Dendritic cell treated with granulocyte-macrophage colony-stimulating factor and Interleukin-4, amounts not matched to agents 40 ng/mL and 50 ng/mL, for 4 days (primary cell): Measurements from ENCODE around the gene STOML2.

ENCODE experiments used
- H3K27ac Mint-ChIP-seq: one replicate; pipeline ENCODE4 v1.8.0; 2022; ENCODE audit warnings: mild to moderate bottlenecking, mixed read lengths
- H3K27me3 Mint-ChIP-seq: one replicate; pipeline ENCODE4 v1.8.0; 2022; ENCODE audit warnings: mild to moderate bottlenecking, mixed read lengths
- H3K36me3 Mint-ChIP-seq: one replicate; pipeline ENCODE4 v1.8.0; 2022; ENCODE audit warnings: low read depth, mixed read lengths
- H3K4me1 Mint-ChIP-seq: one replicate; pipeline ENCODE4 v1.8.0; 2022; ENCODE audit warnings: low read depth, mixed read lengths
- H3K4me3 Mint-ChIP-seq: one replicate; pipeline ENCODE4 v1.8.0; 2022; ENCODE audit warnings: mild to moderate bottlenecking, moderate library complexity, mixed read lengths
- H3K9me3 Mint-ChIP-seq: one replicate; pipeline ENCODE4 v1.8.0; 2022; ENCODE audit warnings: mixed read lengths
- intact Hi-C: fragments of 100-400 bp; cut with micrococcal nuclease; formaldehyde crosslinking; loops from one replicate; pipeline ENCODE4 v1.15.0; 2022

Gene STOML2

GRCh38 chr9:35112257-35113020 is 9.5 kb upstream of the STOML2 start:
- H3K4me3 Mint-ChIP-seq = peak overlapping the region; percentile 82
- intact Hi-C loops = no loop called here
- peaks cover 68% of the 10 kb centered on the region for H3K36me3 Mint-ChIP-seq
- peak overlapping the region; percentile 88 for H3K27ac Mint-ChIP-seq
- no peaks in the 10 kb centered on the region for H3K27me3 Mint-ChIP-seq
- no peaks in the 10 kb centered on the region for H3K9me3 Mint-ChIP-seq
- H3K4me1 Mint-ChIP-seq = peaks cover 68% of the 10 kb centered on the region

GRCh38 chr9:35111001-35111933 is 8.3 kb upstream of the STOML2 start:
- Mint-ChIP-seq H3K27me3 (no peaks in the 10 kb centered on the region), H3K4me3 (peak overlapping the region; percentile 82), H3K27ac (peak overlapping the region; percentile 88), H3K9me3 (no peaks in the 10 kb centered on the region), H3K36me3 (peaks cover 79% of the 10 kb centered on the region), H3K4me1 (peaks cover 68% of the 10 kb centered on the region)
- intact Hi-C loops = loop anchor here (1.0 kb wide), 3 partner anchors 8 to 125 kb away; partner anchors contain the start of genes PIGO and STOML2

GRCh38 chr9:35110327-35110761 is 7.4 kb upstream of the STOML2 start:
- Mint-ChIP-seq H3K27ac (peak overlapping the region; percentile 88), H3K4me3 (peak overlapping the region; percentile 82), H3K9me3 (no peaks in the 10 kb centered on the region), H3K4me1 (peaks cover 75% of the 10 kb centered on the region), H3K27me3 (no peaks in the 10 kb centered on the region), H3K36me3 (peaks cover 83% of the 10 kb centered on the region)
- intact Hi-C loops = no loop called here

- intact Hi-C loops = no loop called here
- Mint-ChIP-seq H3K4me3 (no peak overlapping the region), H3K9me3 (no peaks in the 10 kb centered on the region), H3K27ac (peak overlapping the region; percentile 88), H3K27me3 (no peaks in the 10 kb centered on the region), H3K36me3 (peaks cover 84% of the 10 kb centered on the region), H3K4me1 (peaks cover 81% of the 10 kb centered on the region)
These were observed 6.1 kb upstream of the STOML2 start for GRCh38 chr9:35108946-35109575.

GRCh38 chr9:35108461-35108860 is 5.5 kb upstream of the STOML2 start:
- H3K9me3 Mint-ChIP-seq = no peaks in the 10 kb centered on the region
- no peaks in the 10 kb centered on the region for H3K27me3 Mint-ChIP-seq
- peaks cover 81% of the 10 kb centered on the region for H3K4me1 Mint-ChIP-seq
- H3K36me3 Mint-ChIP-seq = peaks cover 81% of the 10 kb centered on the region
- no peak overlapping the region for H3K4me3 Mint-ChIP-seq
- intact Hi-C loops = no loop called here
- H3K27ac Mint-ChIP-seq = peak overlapping the region; percentile 88

GRCh38 chr9:35107297-35108290 is 4.7 kb upstream of the STOML2 start:
- intact Hi-C loops = no loop called here
- H3K4me1 Mint-ChIP-seq = peaks cover 81% of the 10 kb centered on the region
- H3K4me3 Mint-ChIP-seq = no peak overlapping the region
- peaks cover 86% of the 10 kb centered on the region for H3K36me3 Mint-ChIP-seq
- no peak overlapping the region for H3K27ac Mint-ChIP-seq
- no peaks in the 10 kb centered on the region for H3K27me3 Mint-ChIP-seq
- H3K9me3 Mint-ChIP-seq = no peaks in the 10 kb centered on the region

GRCh38 chr9:35106343-35106730 is 3.4 kb upstream of the STOML2 start:
- H3K4me1 Mint-ChIP-seq = peaks cover 83% of the 10 kb centered on the region
- intact Hi-C loops = no loop called here
- H3K36me3 Mint-ChIP-seq = peaks cover 90% of the 10 kb centered on the region
- H3K27me3 Mint-ChIP-seq = no peaks in the 10 kb centered on the region
- peak overlapping the region; percentile 59 for H3K27ac Mint-ChIP-seq
- H3K9me3 Mint-ChIP-seq = no peaks in the 10 kb centered on the region
- no peak overlapping the region for H3K4me3 Mint-ChIP-seq

GRCh38 chr9:35105571-35106342 is 2.8 kb upstream of the STOML2 start:
- intact Hi-C loops = no loop called here
- Mint-ChIP-seq H3K4me1 (peaks cover 83% of the 10 kb centered on the region), H3K27me3 (no peaks in the 10 kb centered on the region), H3K27ac (peak overlapping the region; percentile 59), H3K36me3 (peaks cover 90% of the 10 kb centered on the region), H3K9me3 (no peaks in the 10 kb centered on the region), H3K4me3 (no peak overlapping the region)

GRCh38 chr9:35105126-35105525 is 2.2 kb upstream of the STOML2 start:
- intact Hi-C loops = no loop called here
- peaks cover 76% of the 10 kb centered on the region for H3K4me1 Mint-ChIP-seq
- no peak overlapping the region for H3K4me3 Mint-ChIP-seq
- no peak overlapping the region for H3K27ac Mint-ChIP-seq
- peaks cover 90% of the 10 kb centered on the region for H3K36me3 Mint-ChIP-seq
- H3K27me3 Mint-ChIP-seq = no peaks in the 10 kb centered on the region
- no peaks in the 10 kb centered on the region for H3K9me3 Mint-ChIP-seq

GRCh38 chr9:35104586-35104985 is 1.7 kb upstream of the STOML2 start:
- Mint-ChIP-seq H3K36me3 (peaks cover 91% of the 10 kb centered on the region), H3K9me3 (no peaks in the 10 kb centered on the region), H3K4me3 (no peak overlapping the region), H3K27ac (peak overlapping the region; percentile 93), H3K27me3 (no peaks in the 10 kb centered on the region), H3K4me1 (peaks cover 71% of the 10 kb centered on the region)
- intact Hi-C loops = loop anchor here (5.0 kb wide), 1 partner anchor 628 kb away; the partner anchor contains the start of genes CREB3 and TLN1

GRCh38 chr9:35103660-35104191 is 795 bp upstream of the STOML2 start:
- no peaks in the 10 kb centered on the region for H3K9me3 Mint-ChIP-seq
- intact Hi-C loops = loop anchor here (1.0 to 5.0 kb wide), 3 partner anchors 8 to 629 kb away; partner anchors contain the start of genes CREB3 and TLN1
- H3K4me1 Mint-ChIP-seq = peaks cover 62% of the 10 kb centered on the region
- peak overlapping the region; percentile 93 for H3K27ac Mint-ChIP-seq
- no peaks in the 10 kb centered on the region for H3K27me3 Mint-ChIP-seq
- H3K4me3 Mint-ChIP-seq = peak overlapping the region; percentile 98
- H3K36me3 Mint-ChIP-seq = peaks cover 90% of the 10 kb centered on the region

GRCh38 chr9:35102465-35102768 is 514 bp downstream of the STOML2 start:
- intact Hi-C loops = loop anchor here (5.0 kb wide), 1 partner anchor 630 kb away; the partner anchor contains the start of genes CREB3 and TLN1
- H3K4me1 Mint-ChIP-seq = peaks cover 63% of the 10 kb centered on the region
- peak overlapping the region; percentile 93 for H3K27ac Mint-ChIP-seq
- peaks cover 77% of the 10 kb centered on the region for H3K36me3 Mint-ChIP-seq
- H3K4me3 Mint-ChIP-seq = peak overlapping the region; percentile 98
- H3K9me3 Mint-ChIP-seq = no peaks in the 10 kb centered on the region
- no peaks in the 10 kb centered on the region for H3K27me3 Mint-ChIP-seq
